Activated T-cell treated with anti-CD3 and anti-CD28 coated beads, Interleukin-2, amount 50 U/mL, for 72 hours (primary cell): ENCODE results near the gene HYLS1. TPM values are rescaled to one million over a fixed set of nuclear protein-coding genes. Genes with fewer than 3 reads are reported as not detected.
A peak's percentile ranks its signal among the peaks of the same experiment; 100 is the strongest.

Experiments
- ATAC-seq, 2 donors: fragments of 150-1000 bp; cut with Tn5 transposase; replicated peaks in 1 of 2; 2 replicates each; pipeline ENCODE4 v1.10.0; 2021; ENCODE audit warnings: moderate library complexity in 2 of 2, mild to moderate bottlenecking in 1 of 2
- DNase-seq, 2 donors: peaks; one replicate each; pipeline ENCODE4 v3.0.0; 2021 to 2022; ENCODE audit warnings: mixed read lengths in 1 of 2
- H3K27ac Mint-ChIP-seq: one replicate; pipeline ENCODE4 v1.8.0; 2022; ENCODE audit warnings: mild to moderate bottlenecking, moderate library complexity, mixed read lengths
- H3K27me3 Mint-ChIP-seq: one replicate; pipeline ENCODE4 v1.8.0; 2022; ENCODE audit warnings: low read depth, mixed read lengths
- H3K36me3 Mint-ChIP-seq, 2 donors: one replicate each; pipeline ENCODE4 v1.8.0; 2022; ENCODE audit warnings: mixed read lengths in 2 of 2, mild to moderate bottlenecking in 1 of 2; ENCODE audit not compliant: insufficient read depth in 2 of 2
- H3K4me1 Mint-ChIP-seq: one replicate; pipeline ENCODE4 v1.8.0; 2022; ENCODE audit warnings: low read depth, mixed read lengths
- H3K4me3 Mint-ChIP-seq, 2 donors: one replicate each; pipeline ENCODE4 v1.8.0; 2022; ENCODE audit warnings: mild to moderate bottlenecking in 2 of 2, mixed read lengths in 2 of 2, moderate library complexity in 2 of 2
- H3K9me3 Mint-ChIP-seq, 2 donors: one replicate each; pipeline ENCODE4 v1.8.0; 2022; ENCODE audit warnings: mixed read lengths in 2 of 2
- total RNA-seq, 2 donors: library from RNA; stranded (reverse); gene quantifications; one replicate each; pipeline ENCODE4 v1.2.3, GENCODE V29; 2022

The HYLS1 gene
- total RNA-seq, 2 donors from 2014 or later: 8.9 to 9.7 TPM

DNA sequence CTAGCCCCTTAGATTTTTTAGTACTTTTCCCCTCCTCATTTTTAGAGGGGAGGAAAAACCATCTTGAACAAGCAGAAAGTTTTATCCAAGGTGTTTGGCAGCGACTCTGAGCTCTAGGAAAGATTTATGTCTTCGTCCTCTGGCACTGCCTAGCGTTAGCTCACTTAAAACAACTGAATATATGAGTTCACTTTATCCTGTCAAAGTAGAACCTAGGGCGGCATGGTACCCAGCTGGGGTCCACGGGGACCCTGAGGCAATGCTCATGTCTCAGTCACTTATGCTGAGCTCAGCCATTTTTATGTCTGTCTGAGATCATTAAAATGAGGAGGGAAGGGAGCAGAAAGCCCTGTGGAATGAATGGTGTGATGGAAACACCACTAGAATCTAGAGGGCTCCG is 44.2 kb downstream of the HYLS1 start:
- no peaks in the 10 kb centered on the region for H3K36me3 Mint-ChIP-seq
- ATAC-seq (no peak), DNase-seq (no peak)
- H3K4me3 Mint-ChIP-seq: no peak overlapping the region
- H3K27ac Mint-ChIP-seq: no peak overlapping the region
- H3K27me3 Mint-ChIP-seq: peaks cover 8% of the 10 kb centered on the region
- H3K4me1 Mint-ChIP-seq: peaks cover 7% of the 10 kb centered on the region
- H3K9me3 Mint-ChIP-seq: no peaks in the 10 kb centered on the region

GRCh38 chr11:125932301-125932700 is 44.8 kb downstream of the HYLS1 start:
- DNase-seq: no peak
- Mint-ChIP-seq H3K9me3 (no peaks in the 10 kb centered on the region), H3K27me3 (peaks cover 8% of the 10 kb centered on the region), H3K4me1 (peaks cover 7% of the 10 kb centered on the region), H3K4me3 (no peak overlapping the region), H3K27ac (no peak overlapping the region), H3K36me3 (no peaks in the 10 kb centered on the region)
- no peak for ATAC-seq

- ATAC-seq: peak; percentile 80 to 82
Observed at GRCh38 chr11:125933030-125933813, 45.8 kb downstream of the HYLS1 start.

DNA sequence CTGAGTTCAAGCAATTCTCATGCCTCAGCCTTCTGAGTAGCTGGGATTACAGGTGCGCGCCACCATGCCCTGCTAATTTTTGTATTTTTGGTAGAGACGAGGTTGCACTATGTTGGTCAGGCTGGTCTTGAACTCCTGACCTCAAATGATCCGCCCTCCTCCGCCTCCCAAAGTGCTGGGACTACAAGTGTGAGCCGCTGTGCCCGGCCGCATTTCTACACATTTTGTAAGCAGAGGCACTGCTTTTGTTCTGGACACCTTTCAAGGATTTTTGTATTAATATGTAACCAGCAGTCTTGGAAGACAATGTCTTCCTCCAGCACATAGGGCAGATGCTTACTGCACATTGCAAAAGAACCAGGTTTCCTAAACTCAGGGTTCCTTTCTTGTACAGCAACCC is 47.0 kb downstream of the HYLS1 start:
- Mint-ChIP-seq H3K9me3 (no peaks in the 10 kb centered on the region), H3K27me3 (peaks cover 8% of the 10 kb centered on the region), H3K27ac (no peak overlapping the region), H3K4me3 (no peak overlapping the region), H3K36me3 (no peaks in the 10 kb centered on the region), H3K4me1 (peaks cover 7% of the 10 kb centered on the region)
- ATAC-seq (no peak), DNase-seq (no peak)

More at GRCh38 chr11:125933030-125933813, 45.8 kb downstream of the HYLS1 start:
- peak; percentile 31 to 37 for DNase-seq
- peaks cover 8% of the 10 kb centered on the region for H3K27me3 Mint-ChIP-seq
- no peak overlapping the region for H3K27ac Mint-ChIP-seq
- no peak overlapping the region for H3K4me3 Mint-ChIP-seq
- H3K4me1 Mint-ChIP-seq: peaks cover 7% of the 10 kb centered on the region
- H3K9me3 Mint-ChIP-seq: no peaks in the 10 kb centered on the region
- H3K36me3 Mint-ChIP-seq: no peaks in the 10 kb centered on the region

DNA sequence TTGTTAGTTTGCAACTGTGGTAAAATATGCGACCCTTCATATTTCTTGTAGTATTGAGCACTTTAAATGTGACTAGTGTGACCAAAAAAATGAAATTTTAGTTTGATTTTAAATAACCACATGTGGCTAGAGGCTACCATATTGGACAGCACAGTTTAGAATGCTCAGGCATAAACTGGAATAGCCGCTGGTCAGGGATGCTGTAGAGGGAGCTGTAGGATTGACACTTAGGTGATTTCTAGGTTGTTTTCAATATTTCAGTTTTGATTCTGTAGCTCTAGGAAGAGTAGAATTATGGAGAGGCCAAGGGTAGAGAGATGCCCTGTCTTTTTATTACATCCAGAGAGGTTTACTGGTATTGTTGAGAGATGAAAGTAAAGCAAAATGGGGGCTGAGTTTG is 47.6 kb downstream of the HYLS1 start:
- Mint-ChIP-seq H3K4me3 (no peak overlapping the region), H3K27ac (no peak overlapping the region), H3K4me1 (peaks cover 7% of the 10 kb centered on the region), H3K9me3 (no peaks in the 10 kb centered on the region), H3K36me3 (no peaks in the 10 kb centered on the region), H3K27me3 (peaks cover 8% of the 10 kb centered on the region)
- DNase-seq: no peak
- no peak for ATAC-seq

GRCh38 chr11:125935618-125936199 is 48.2 kb downstream of the HYLS1 start:
- Mint-ChIP-seq H3K4me1 (peaks cover 7% of the 10 kb centered on the region), H3K36me3 (no peaks in the 10 kb centered on the region), H3K27me3 (peaks cover 8% of the 10 kb centered on the region), H3K27ac (no peak overlapping the region), H3K9me3 (no peaks in the 10 kb centered on the region), H3K4me3 (no peak overlapping the region)
- DNase-seq (no peak), ATAC-seq (no peak)

- Mint-ChIP-seq H3K27ac (no peak overlapping the region), H3K4me3 (no peak overlapping the region), H3K36me3 (no peaks in the 10 kb centered on the region), H3K27me3 (peaks cover 1% of the 10 kb centered on the region), H3K4me1 (peaks cover 8% of the 10 kb centered on the region), H3K9me3 (no peaks in the 10 kb centered on the region)
- no peak for ATAC-seq
- no peak for DNase-seq
Observed at GRCh38 chr11:125938418-125938817, 51.0 kb downstream of the HYLS1 start.

- Mint-ChIP-seq H3K4me3 (no peak overlapping the region), H3K36me3 (no peaks in the 10 kb centered on the region), H3K27ac (no peak overlapping the region), H3K4me1 (peaks cover 7% of the 10 kb centered on the region), H3K9me3 (no peaks in the 10 kb centered on the region), H3K27me3 (no peaks in the 10 kb centered on the region)
- DNase-seq: no peak
- no peak for ATAC-seq
Observed at GRCh38 chr11:125939081-125939521, 51.6 kb downstream of the HYLS1 start.

DNA sequence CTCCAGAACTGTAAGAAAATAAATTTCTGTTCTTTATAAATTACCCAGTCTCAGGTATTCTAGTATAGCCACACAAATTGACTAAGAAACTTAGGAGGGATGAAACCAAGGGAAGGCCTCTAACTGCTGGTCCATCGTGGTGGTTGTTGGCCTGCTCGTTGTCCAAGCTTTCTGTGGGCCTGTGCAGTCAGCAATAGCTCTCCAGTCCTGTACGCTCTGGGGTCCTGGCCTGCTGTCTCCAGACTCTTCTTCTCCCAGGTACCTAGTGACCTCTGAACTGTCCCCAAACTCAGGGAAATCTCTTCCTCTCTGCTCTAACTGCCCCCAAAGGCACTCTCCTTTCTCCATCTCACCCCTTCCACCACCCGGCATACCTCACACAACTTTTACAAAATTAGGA is 52.7 kb downstream of the HYLS1 start:
- H3K27ac Mint-ChIP-seq: no peak overlapping the region
- DNase-seq: no peak
- no peak for ATAC-seq
- no peaks in the 10 kb centered on the region for H3K27me3 Mint-ChIP-seq
- H3K4me1 Mint-ChIP-seq: peaks cover 7% of the 10 kb centered on the region
- H3K4me3 Mint-ChIP-seq: no peak overlapping the region
- no peaks in the 10 kb centered on the region for H3K9me3 Mint-ChIP-seq
- H3K36me3 Mint-ChIP-seq: no peaks in the 10 kb centered on the region

DNA sequence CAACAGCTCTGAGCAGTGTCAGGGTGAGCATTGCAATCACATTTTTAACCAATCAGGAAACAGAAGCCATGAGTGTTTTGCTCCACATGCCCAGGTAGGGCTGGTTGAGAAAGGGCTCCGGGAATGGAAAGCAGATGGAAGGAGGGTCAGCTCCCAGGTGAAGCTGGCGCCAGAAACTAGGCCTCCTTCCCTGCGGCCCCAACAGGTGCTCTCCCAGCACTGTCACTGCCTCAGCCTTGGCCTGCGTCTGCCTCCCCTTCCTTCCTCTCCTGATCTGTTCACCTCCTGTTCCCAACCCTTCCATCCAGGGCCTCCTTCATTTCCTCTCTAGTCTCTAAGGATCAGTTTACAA is 53.8 kb downstream of the HYLS1 start:
- Mint-ChIP-seq H3K36me3 (no peaks in the 10 kb centered on the region), H3K9me3 (no peaks in the 10 kb centered on the region), H3K27me3 (no peaks in the 10 kb centered on the region), H3K4me3 (no peak overlapping the region), H3K4me1 (peaks cover 7% of the 10 kb centered on the region), H3K27ac (no peak overlapping the region)
- ATAC-seq: no peak
- no peak for DNase-seq

GRCh38 chr11:125941619-125942611 is 54.4 kb downstream of the HYLS1 start:
- Mint-ChIP-seq H3K4me3 (peak overlapping the region in 1 of 2 donors; percentile 12), H3K27ac (no peak overlapping the region), H3K9me3 (no peaks in the 10 kb centered on the region), H3K27me3 (no peaks in the 10 kb centered on the region), H3K36me3 (no peaks in the 10 kb centered on the region), H3K4me1 (peaks cover 7% of the 10 kb centered on the region)
- DNase-seq: peak; percentile 52 to 61
- peak; percentile 68 to 78 for ATAC-seq

- no peaks in the 10 kb centered on the region for H3K9me3 Mint-ChIP-seq
- no peak for ATAC-seq
- no peaks in the 10 kb centered on the region for H3K27me3 Mint-ChIP-seq
- no peak overlapping the region for H3K4me3 Mint-ChIP-seq
- H3K27ac Mint-ChIP-seq: no peak overlapping the region
- no peaks in the 10 kb centered on the region for H3K36me3 Mint-ChIP-seq
- DNase-seq: no peak
- H3K4me1 Mint-ChIP-seq: peaks cover 7% of the 10 kb centered on the region
Observed at GRCh38 chr11:125942771-125943428, 55.4 kb downstream of the HYLS1 start.
